ENCODE results near the gene CRHR2.

The CRHR2 gene

DNA sequence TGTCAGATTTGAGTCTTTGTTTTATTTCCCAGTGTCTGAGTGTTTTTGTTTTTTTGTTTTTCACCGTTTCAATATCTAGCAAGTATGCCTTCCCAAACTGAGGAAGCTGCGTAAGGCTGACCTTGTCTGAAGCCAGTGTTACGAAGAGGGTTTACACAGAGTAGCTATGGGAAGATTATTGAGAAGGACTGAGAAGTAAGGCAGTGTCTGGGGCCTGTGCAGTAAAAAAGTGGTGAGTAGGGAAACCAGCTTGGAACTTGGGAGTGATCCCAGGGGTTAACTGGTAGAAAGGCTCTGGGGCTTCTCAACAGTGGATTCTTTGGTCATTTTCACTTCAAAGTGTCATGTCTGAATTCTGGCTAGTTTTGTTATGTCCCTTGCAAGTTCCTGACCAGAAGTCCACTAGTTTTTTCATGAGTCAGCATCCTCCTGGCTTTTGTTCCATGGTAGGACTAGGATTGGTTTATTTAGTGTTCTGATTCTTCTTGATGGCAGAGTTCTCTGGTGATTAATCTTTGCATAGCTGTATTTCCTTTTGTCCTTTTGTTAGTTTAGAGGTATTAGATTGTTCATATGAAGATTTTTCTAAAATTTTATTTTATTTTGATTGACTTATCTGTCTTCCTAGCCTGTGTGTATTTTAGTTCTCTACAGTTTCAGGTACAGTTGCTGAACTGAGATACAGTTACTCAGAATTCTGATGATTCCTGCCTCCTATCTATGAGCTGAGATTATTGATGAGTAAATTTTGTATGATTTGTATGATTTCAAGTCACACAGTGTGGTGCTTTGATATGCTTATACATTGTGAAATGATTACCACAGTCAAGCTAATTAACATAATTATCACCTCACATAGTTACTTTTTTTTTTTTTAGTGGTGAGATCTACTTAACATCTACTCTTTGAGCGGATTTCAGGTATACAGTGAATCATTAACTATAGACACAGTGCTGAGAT is 68.6 kb downstream of the CRHR2 start:
- DNase-seq: no peak

DNA sequence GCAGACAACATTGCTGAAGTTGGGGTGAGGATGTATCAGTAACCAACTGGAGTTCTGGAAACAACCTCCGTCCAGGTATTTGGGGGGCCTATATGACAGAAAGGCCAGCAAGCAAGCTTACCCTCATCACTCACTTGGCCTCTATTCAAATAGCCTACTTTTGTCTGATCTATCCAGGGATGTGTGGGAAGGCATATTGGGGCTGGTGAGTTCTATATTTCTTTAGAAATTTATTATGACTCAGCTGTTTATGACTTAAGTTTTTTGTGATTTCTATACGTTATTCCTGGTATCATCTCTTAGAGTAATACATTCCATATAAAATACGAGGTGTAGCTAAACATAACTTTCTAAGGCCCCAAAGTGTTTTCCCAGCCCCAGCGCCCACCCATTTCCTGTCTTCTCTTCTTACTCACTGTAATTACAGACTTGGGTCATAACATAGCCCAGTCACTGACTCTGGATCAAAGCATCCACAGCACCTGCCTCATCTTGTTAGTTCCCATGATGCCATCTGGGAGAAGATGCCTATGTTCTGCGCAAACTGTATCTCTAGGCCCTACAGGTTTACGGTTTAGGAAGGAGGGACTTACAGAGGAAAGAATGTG is 69.5 kb downstream of the CRHR2 start:
- no peak for DNase-seq

DNA sequence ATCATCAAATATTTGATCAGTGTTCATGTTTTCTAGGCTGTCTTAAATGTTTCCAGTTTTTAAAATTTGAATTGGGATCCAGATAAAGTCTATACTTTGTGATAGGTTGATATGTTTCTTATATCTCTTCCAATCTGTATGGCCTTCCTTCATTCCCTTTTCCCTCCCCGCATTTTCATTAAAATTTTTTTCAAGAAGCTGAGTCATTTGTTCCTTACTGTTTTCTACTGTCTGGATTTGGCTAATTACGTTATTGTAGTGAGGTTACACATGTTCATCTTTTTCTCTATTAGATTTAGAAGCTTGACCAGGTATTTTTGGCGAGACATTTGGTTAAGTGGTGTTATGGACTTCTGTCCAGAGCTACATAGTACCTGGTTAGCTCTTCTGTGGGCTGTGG is 76.4 kb downstream of the CRHR2 start:
- DNase-seq: no peak

DNA sequence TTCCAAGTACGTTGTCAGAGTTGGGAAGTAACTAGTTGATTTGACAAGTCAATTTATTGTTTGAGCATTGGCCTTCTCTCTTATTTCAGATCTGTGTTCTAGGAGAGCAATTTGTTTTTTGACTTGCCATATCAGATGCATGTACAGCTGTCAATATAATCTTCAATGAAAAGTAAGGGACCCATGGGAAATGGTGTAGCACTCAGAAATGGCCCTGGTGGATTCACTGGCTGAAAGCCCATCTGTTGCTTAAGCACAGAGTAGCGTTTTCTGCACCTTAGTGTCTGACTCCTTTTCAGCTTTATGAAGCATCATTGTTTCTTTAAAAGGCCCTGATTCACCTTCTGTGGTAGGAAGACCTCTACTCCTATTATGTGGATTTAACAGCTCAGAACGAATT is 77.4 kb downstream of the CRHR2 start:
- DNase-seq: no peak

Measured in activated CD8-positive, alpha-beta memory T cell treated with anti-CD3 and anti-CD28 coated beads for 24 hours (primary cell).